Right lobe of liver (tissue), 6 donors: ENCODE data around the gene REEP3. TPM values are rescaled to one million over a fixed set of nuclear protein-coding genes. Genes with fewer than 3 reads are reported as not detected.
A peak's percentile ranks its signal among the peaks of the same experiment; 100 is the strongest.

Source experiments
- ATAC-seq, 4 donors: fragments of 200-7000 bp; cut with Tn5 transposase; one replicate each; pipeline ENCODE4 v1.9.1; 2020; ENCODE audit warnings: mild to moderate bottlenecking in 4 of 4, moderate library complexity in 4 of 4
- DNase-seq, 3 donors: peaks; one replicate each; pipeline ENCODE4 v3.0.0-alpha.2; 2020
- H3K27ac ChIP-seq, 3 donors: fragments of 200-600 bp; one replicate each; pipeline ENCODE4 v1.8.0; 2022
- H3K27me3 ChIP-seq, 2 donors: fragments of 200-600 bp; one replicate each; pipeline ENCODE4 v1.8.0; 2022
- H3K36me3 ChIP-seq, 4 donors: fragments of 200-600 bp; sonication (generic) in 1 of 4; one replicate each; pipeline versions ENCODE4 v1.5.1 to v1.8.0; 2017 to 2022; ENCODE audit warnings: control low read depth in 1 of 4
- H3K4me1 ChIP-seq, 4 donors: fragments of 200-600 bp; sonication (generic) in 1 of 4; one replicate each; pipeline versions ENCODE4 v1.5.1 to v1.8.0; 2017 to 2022; ENCODE audit warnings: control low read depth in 1 of 4
- H3K4me3 ChIP-seq, 3 donors: fragments of 200-600 bp; one replicate each; pipeline ENCODE4 v1.8.0; 2022
- H3K9me3 ChIP-seq, 4 donors: fragments of 200-600 bp; sonication (generic) in 1 of 4; one replicate each; pipeline versions ENCODE4 v1.5.1 to v1.8.0; 2017 to 2022; ENCODE audit warnings: control low read depth in 1 of 4
- CTCF ChIP-seq, 4 donors: fragments of 200-600 bp in 3 of 4; fragments of 450-650 bp in 1 of 4; IDR thresholded peaks; one replicate each; pipeline versions ENCODE4 v1.5.1 to v1.8.0; 2016 to 2022; ENCODE audit warnings: antibody characterized with exemption in 4 of 4, mild to moderate bottlenecking in 2 of 4
- POLR2A ChIP-seq: fragments of 450-650 bp; IDR thresholded peaks from one replicate; pipeline ENCODE4 v1.6.1; 2017; ENCODE audit warnings: antibody characterized with exemption, mild to moderate bottlenecking
- WGBS: methylation state at CpG from one replicate; pipeline ENCODE4 v1.1.6; 2018; ENCODE audit warnings: low coverage, low lambda C conversion rate; ENCODE audit not compliant: insufficient coverage; ENCODE audit errors: missing lambda C conversion rate; 5-methylcytosine and 5-hydroxymethylcytosine counted together
- intact Hi-C, 2 donors: fragments of 100-400 bp; cut with DNase I; formaldehyde crosslinking; loops; one replicate each; pipeline versions ENCODE4 v1.11.2 to v1.14.1; 2022
- total RNA-seq, 6 experiments: library from RNA; depleted of rRNA in 2 of 6; stranded (reverse); fragments of >200 nt in 2 of 6; fragmentation: NEBNext Ultra II Directional in 3 of 6; extraction: Animal tissue kit (Norgen Biotek cat#: 25700) in 3 of 6; gene quantifications; one replicate each; pipeline versions ENCODE4 v1.1.0 to v1.2.4, GENCODE V29; 2016 to 2023
- donor health status: DM: no; HTN: yes; CAD: no.
- donor health status: DM: no; HTN: no; CAD: no.
- donor health status: DM: no; HTN: no; CAD: no.
- donor health status: DM: no; HTN: yes; CAD: no.
- donor health status: DM: no; HTN: yes; CAD: no.

REEP3 gene
- total RNA-seq, 6 experiments from 2014 or later, result 21.1 to 38.8 (median 28.0) TPM

GRCh38 chr10:63641366-63641765 lies 120.2 kb downstream of the REEP3 start:
- Histone ChIP-seq H3K36me3 (no peaks in the 10 kb centered on the region), H3K27me3 (no peaks in the 10 kb centered on the region), H3K4me3 (no peak overlapping the region), H3K27ac (no peak overlapping the region), H3K4me1 (no peaks in the 10 kb centered on the region), H3K9me3 (no peaks in the 10 kb centered on the region)
- DNase-seq (no peak), ATAC-seq (no peak)
- intact Hi-C loops, result no loop called here
- TF ChIP-seq CTCF (IDR thresholded peaks at IDR 0.05), result no peak
- TF ChIP-seq POLR2A, result no peak

GRCh38 chr10:63641799-63642198 lies 120.6 kb downstream of the REEP3 start:
- no peaks in the 10 kb centered on the region for H3K27me3 ChIP-seq
- H3K36me3 ChIP-seq, result no peaks in the 10 kb centered on the region
- no peaks in the 10 kb centered on the region for H3K9me3 ChIP-seq
- intact Hi-C loops, result no loop called here
- no peak for TF ChIP-seq CTCF (IDR thresholded peaks at IDR 0.05)
- TF ChIP-seq POLR2A, result no peak
- H3K27ac ChIP-seq, result no peak overlapping the region
- no peaks in the 10 kb centered on the region for H3K4me1 ChIP-seq
- WGBS, result 82% methylated on average over 3 of the region's 5 CpGs
- no peak for DNase-seq
- no peak for ATAC-seq
- H3K4me3 ChIP-seq, result no peak overlapping the region

- ATAC-seq (no peak), DNase-seq (no peak)
- intact Hi-C loops, result no loop called here
- H3K27ac ChIP-seq, result no peak overlapping the region
- H3K4me1 ChIP-seq, result no peaks in the 10 kb centered on the region
- no peaks in the 10 kb centered on the region for H3K36me3 ChIP-seq
- H3K4me3 ChIP-seq, result no peak overlapping the region
- no peaks in the 10 kb centered on the region for H3K27me3 ChIP-seq
- 58% methylated on average over 4 of the region's 5 CpGs for WGBS
- H3K9me3 ChIP-seq, result no peaks in the 10 kb centered on the region
- TF ChIP-seq POLR2A, result no peak
- no peak for TF ChIP-seq CTCF (IDR thresholded peaks at IDR 0.05)
These were observed 121.6 kb downstream of the REEP3 start for GRCh38 chr10:63642808-63643207.

- H3K4me3 ChIP-seq, result no peak overlapping the region
- ATAC-seq (peak; percentile 57 to 86 (median 77)), DNase-seq (no peak)
- TF ChIP-seq POLR2A (no peak), CTCF (IDR thresholded peaks at IDR 0.05) (no peak)
- H3K9me3 ChIP-seq, result no peaks in the 10 kb centered on the region
- WGBS, result 42% methylated on average over 3 of the region's 4 CpGs
- H3K27me3 ChIP-seq, result no peaks in the 10 kb centered on the region
- H3K36me3 ChIP-seq, result no peaks in the 10 kb centered on the region
- peak overlapping the region; percentile 41 to 56 (median 45) for H3K27ac ChIP-seq
- intact Hi-C loops, result no loop called here
- H3K4me1 ChIP-seq, result no peaks in the 10 kb centered on the region
These were observed 123.4 kb downstream of the REEP3 start for GRCh38 chr10:63644418-63645142.
